Caco-2 (cell line): ENCODE results near the gene PGAM2. TPM values are rescaled to one million over a fixed set of nuclear protein-coding genes. Genes with fewer than 3 reads are reported as not detected.

Source experiments
- BruUV-seq: library from RNA; stranded (reverse); fragments of 400-500 nt; replicated peaks from 2 replicates; lab custom pipeline; 2021; lab: Mats Ljungman, UMichigan
- CTCF ChIA-PET: fragments of 300-600 bp; sonication (Branson Sonifier 250); formaldehyde crosslinking; loops from one replicate; lab custom pipeline; 2022; ENCODE audit warnings: antibody characterized with exemption; lab: Charles Lee
- POLR2A ChIA-PET: fragments of 300-600 bp; sonication (Branson Sonifier 250); formaldehyde crosslinking; loops from one replicate; lab custom pipeline; 2022; ENCODE audit warnings: antibody characterized with exemption; lab: Charles Lee
- DNase-seq, 2 experiments: peaks; one replicate each; pipeline versions ENCODE4 v3.0.0 to v3.0.0-alpha.2; 2020 to 2022
- H3K27me3 ChIP-seq: replicated peaks from 2 replicates; pipeline ENCODE4 v1.6.0; 2011; ENCODE audit warnings: low read length; ENCODE audit not compliant: control insufficient read depth, insufficient read depth
- H3K36me3 ChIP-seq: 2 replicates; pipeline ENCODE4 v1.5.1; 2011; ENCODE audit warnings: low read length; ENCODE audit not compliant: control insufficient read depth, insufficient read depth
- H3K4me1 ChIP-seq: fragments of 250-450 bp; sonication (Bioruptor Pico); 2 replicates; pipeline ENCODE4 v1.5.1; 2020; ENCODE audit warnings: mild to moderate bottlenecking
- H3K4me3 ChIP-seq: 2 replicates; pipeline ENCODE4 v1.5.1; 2011; ENCODE audit warnings: low read depth, mild to moderate bottlenecking, control low read depth, low read length
- H3K9me3 ChIP-seq: fragments of 250-450 bp; sonication (Bioruptor Pico); 2 replicates; pipeline ENCODE4 v1.5.1; 2020; ENCODE audit warnings: mild to moderate bottlenecking, moderate library complexity
- H3K27ac Mint-ChIP-seq: one replicate; pipeline ENCODE4 v1.8.0; 2022; ENCODE audit warnings: mixed read lengths; ENCODE audit not compliant: unreplicated experiment
- H3K27me3 Mint-ChIP-seq: one replicate; pipeline ENCODE4 v1.8.0; 2022; ENCODE audit warnings: mixed read lengths; ENCODE audit not compliant: insufficient read depth, unreplicated experiment
- H3K36me3 Mint-ChIP-seq: one replicate; pipeline ENCODE4 v1.8.0; 2022; ENCODE audit warnings: mild to moderate bottlenecking, mixed read lengths; ENCODE audit not compliant: insufficient read depth, unreplicated experiment
- H3K4me1 Mint-ChIP-seq: one replicate; pipeline ENCODE4 v1.8.0; 2022; ENCODE audit warnings: low read depth, mixed read lengths; ENCODE audit not compliant: unreplicated experiment
- H3K4me3 Mint-ChIP-seq: one replicate; pipeline ENCODE4 v1.8.0; 2022; ENCODE audit warnings: mild to moderate bottlenecking, moderate library complexity, mixed read lengths; ENCODE audit not compliant: unreplicated experiment
- H3K9me3 Mint-ChIP-seq: one replicate; pipeline ENCODE4 v1.8.0; 2022; ENCODE audit warnings: mixed read lengths; ENCODE audit not compliant: unreplicated experiment
- CTCF ChIP-seq, 2 experiments: fragments of 200-600 bp in 1 of 2; IDR thresholded peaks; 1 replicate in 1 of 2; 2 replicates in 1 of 2; pipeline versions ENCODE4 v1.5.1 to v1.8.0; 2011 to 2022; ENCODE audit warnings: antibody characterized with exemption in 1 of 2, control low read depth in 1 of 2, inconsistent platforms in 1 of 2, low read depth in 1 of 2, low read length in 1 of 2, mild to moderate bottlenecking in 1 of 2, moderate library complexity in 1 of 2; ENCODE audit not compliant: insufficient read depth in 1 of 2, severe bottlenecking in 1 of 2, unreplicated experiment in 1 of 2
- intact Hi-C: fragments of 100-400 bp; cut with micrococcal nuclease; formaldehyde crosslinking; loops from one replicate; pipeline ENCODE4 v1.10.0; 2022; ENCODE audit not compliant: unreplicated experiment
- total RNA-seq: library from RNA; stranded (reverse); gene quantifications from 2 replicates; pipeline ENCODE4 v1.2.3, GENCODE V29; 2022

PGAM2 gene
- total RNA-seq, 1 experiment from 2014 or later, result not detected

- peak; percentile 28 to 33 for DNase-seq
- no peaks in the 10 kb centered on the region; the same call in 1 of the 2 replicates for H3K27me3 ChIP-seq
- ChIA-PET CTCF (no interaction called here), POLR2A (no interaction called here)
- no peaks in the 10 kb centered on the region for H3K4me1 ChIP-seq
- Mint-ChIP-seq H3K4me3 (no peak overlapping the region), H3K9me3 (no peaks in the 10 kb centered on the region), H3K27me3 (no peaks in the 10 kb centered on the region), H3K27ac (no peak overlapping the region), H3K36me3 (peaks cover 15% of the 10 kb centered on the region), H3K4me1 (no peaks in the 10 kb centered on the region)
- peak in 1 of 2 experiments; percentile 11 for TF ChIP-seq CTCF (IDR thresholded peaks at IDR 0.05; ENCODE audit: insufficient read depth in 1 of 2, low read depth in 1 of 2, low read length in 1 of 2, severe bottlenecking in 1 of 2, unreplicated experiment in 1 of 2)
- intact Hi-C loops, result no loop called here
- H3K36me3 ChIP-seq, result no peaks in the 10 kb centered on the region; the same call in 1 of the 2 replicates
- H3K4me3 ChIP-seq, result no peak overlapping the region
- no peaks in the 10 kb centered on the region for H3K9me3 ChIP-seq
- no TSS peak for BruUV-seq
These were observed 43.7 kb upstream of the PGAM2 start for GRCh38 chr7:44108768-44109750.

GRCh38 chr7:44107961-44108767 is 42.8 kb upstream of the PGAM2 start:
- no TSS peak for BruUV-seq
- Histone ChIP-seq H3K4me3 (no peak overlapping the region), H3K36me3 (no peaks in the 10 kb centered on the region; the same call in 1 of the 2 replicates), H3K27me3 (no peaks in the 10 kb centered on the region; the same call in 1 of the 2 replicates), H3K4me1 (no peaks in the 10 kb centered on the region), H3K9me3 (no peaks in the 10 kb centered on the region)
- DNase-seq, result no peak
- Mint-ChIP-seq H3K27ac (no peak overlapping the region), H3K9me3 (no peaks in the 10 kb centered on the region), H3K27me3 (no peaks in the 10 kb centered on the region), H3K36me3 (peaks cover 15% of the 10 kb centered on the region), H3K4me3 (no peak overlapping the region), H3K4me1 (no peaks in the 10 kb centered on the region)
- no peak for TF ChIP-seq CTCF (IDR thresholded peaks at IDR 0.05; ENCODE audit: insufficient read depth in 1 of 2, low read depth in 1 of 2, low read length in 1 of 2, severe bottlenecking in 1 of 2, unreplicated experiment in 1 of 2)
- ChIA-PET POLR2A (no interaction called here), CTCF (no interaction called here)
- intact Hi-C loops, result no loop called here
